Cardiac muscle cell (in vitro differentiated cells and primary cell): Measurements from ENCODE around the gene LCA5L. TPM values are rescaled to one million over a fixed set of nuclear protein-coding genes. Genes with fewer than 3 reads are reported as not detected.
"Not testable (repeated sequence)": the region's sequence is repeated elsewhere in the genome, so short reads cannot be mapped to it uniquely, and the experiment has no call there.

ENCODE experiments used
- DNase-seq, 2 donors: peaks; one replicate each; pipeline versions ENCODE4 v3.0.0 to v3.0.0-alpha.2; 2010 to 2017; ENCODE audit warnings: low read depth in 1 of 2, low spot score in 1 of 2
- H3K27ac ChIP-seq: fragments of 200-600 bp; sonication (generic); 2 replicates; pipeline ENCODE4 v1.5.1; 2016
- H3K27me3 ChIP-seq: fragments of 200-600 bp; sonication (generic); 2 replicates; pipeline ENCODE4 v1.6.0; 2016; ENCODE audit warnings: control low read depth
- H3K36me3 ChIP-seq: fragments of 200-600 bp; sonication (generic); 2 replicates; pipeline ENCODE4 v1.5.1; 2016; ENCODE audit warnings: control low read depth
- H3K4me1 ChIP-seq: fragments of 200-600 bp; sonication (generic); 2 replicates; pipeline ENCODE4 v1.8.1; 2017; ENCODE audit warnings: low read depth, mild to moderate bottlenecking, mixed run types
- H3K4me3 ChIP-seq: fragments of 200-600 bp; sonication (generic); 2 replicates; pipeline ENCODE4 v1.5.1; 2016; ENCODE audit warnings: mild to moderate bottlenecking
- H3K9me3 ChIP-seq: fragments of 200-600 bp; sonication (generic); 2 replicates; pipeline ENCODE4 v1.5.1; 2017; ENCODE audit warnings: low read depth, mild to moderate bottlenecking, control low read depth
- CTCF ChIP-seq: IDR thresholded peaks from 2 replicates; pipeline ENCODE4 v1.5.1; 2012; ENCODE audit warnings: low read depth, mild to moderate bottlenecking, low read length
- polyA plus RNA-seq: library from polyadenylated mRNA; unstranded; fragments of >200 nt; fragmentation: Nextera tagmentation; extraction: Ambion mirVana; gene quantifications from 2 replicates; pipeline ENCODE4 v1.2.1, GENCODE V29; 2016
- total RNA-seq: library from RNA; depleted of rRNA; stranded (reverse); fragments of >200 nt; gene quantifications from 2 replicates; pipeline ENCODE4 v1.2.3, GENCODE V29; 2016

The LCA5L gene
- total and polyA plus RNA-seq, 2 experiments from 2014 or later: 2.9 to 5.0 TPM

- H3K4me1 ChIP-seq: peaks cover 22% of the 10 kb centered on the region
- DNase-seq: peak in 1 of 2 donors; percentile 21
- H3K4me3 ChIP-seq: no peak overlapping the region
- TF ChIP-seq CTCF: no peak
- H3K27me3 ChIP-seq: no peaks in the 10 kb centered on the region
- no peaks in the 10 kb centered on the region for H3K9me3 ChIP-seq
- no peak overlapping the region for H3K27ac ChIP-seq
- H3K36me3 ChIP-seq: no peaks in the 10 kb centered on the region
These were observed 59.4 kb downstream of the LCA5L start for GRCh38 chr21:39386194-39386593.

- no peak for TF ChIP-seq CTCF
- no peaks in the 10 kb centered on the region for H3K9me3 ChIP-seq
- H3K36me3 ChIP-seq: no peaks in the 10 kb centered on the region
- no peak overlapping the region for H3K4me3 ChIP-seq
- H3K27me3 ChIP-seq: no peaks in the 10 kb centered on the region
- peaks cover 18% of the 10 kb centered on the region for H3K4me1 ChIP-seq
- DNase-seq: peak in 1 of 2 donors; percentile 89
- no peak overlapping the region for H3K27ac ChIP-seq
These were observed 60.1 kb downstream of the LCA5L start for GRCh38 chr21:39385299-39386145.

GRCh38 chr21:39384674-39385298, 60.8 kb downstream of the LCA5L start:
- peaks cover 11% of the 10 kb centered on the region for H3K4me1 ChIP-seq
- no peak for DNase-seq
- no peak overlapping the region for H3K4me3 ChIP-seq
- H3K27ac ChIP-seq: peak overlapping the region; percentile 47
- no peaks in the 10 kb centered on the region for H3K9me3 ChIP-seq
- no peak for TF ChIP-seq CTCF
- no peaks in the 10 kb centered on the region for H3K27me3 ChIP-seq
- no peaks in the 10 kb centered on the region for H3K36me3 ChIP-seq

GRCh38 chr21:39382096-39382495, 63.5 kb downstream of the LCA5L start:
- not testable (repeated sequence) for H3K27ac ChIP-seq, H3K27me3 ChIP-seq, H3K9me3 ChIP-seq, H3K36me3 ChIP-seq, DNase-seq, H3K4me1 ChIP-seq, H3K4me3 ChIP-seq

GRCh38 chr21:39381009-39381408, 64.6 kb downstream of the LCA5L start:
- Histone ChIP-seq H3K9me3 (no peaks in the 10 kb centered on the region), H3K4me3 (peak overlapping the region; percentile 95), H3K27ac (peak overlapping the region; percentile 74), H3K36me3 (no peaks in the 10 kb centered on the region), H3K27me3 (no peaks in the 10 kb centered on the region), H3K4me1 (peaks cover 6% of the 10 kb centered on the region)
- no peak for DNase-seq
- TF ChIP-seq CTCF: no peak
